ENCODE results near the gene PLXNA2. TPM values are rescaled to one million over a fixed set of nuclear protein-coding genes. Genes with fewer than 3 reads are reported as not detected.

Gene PLXNA2
- total RNA-seq: 35.6 and 40.7 TPM in 2 replicates

DNA sequence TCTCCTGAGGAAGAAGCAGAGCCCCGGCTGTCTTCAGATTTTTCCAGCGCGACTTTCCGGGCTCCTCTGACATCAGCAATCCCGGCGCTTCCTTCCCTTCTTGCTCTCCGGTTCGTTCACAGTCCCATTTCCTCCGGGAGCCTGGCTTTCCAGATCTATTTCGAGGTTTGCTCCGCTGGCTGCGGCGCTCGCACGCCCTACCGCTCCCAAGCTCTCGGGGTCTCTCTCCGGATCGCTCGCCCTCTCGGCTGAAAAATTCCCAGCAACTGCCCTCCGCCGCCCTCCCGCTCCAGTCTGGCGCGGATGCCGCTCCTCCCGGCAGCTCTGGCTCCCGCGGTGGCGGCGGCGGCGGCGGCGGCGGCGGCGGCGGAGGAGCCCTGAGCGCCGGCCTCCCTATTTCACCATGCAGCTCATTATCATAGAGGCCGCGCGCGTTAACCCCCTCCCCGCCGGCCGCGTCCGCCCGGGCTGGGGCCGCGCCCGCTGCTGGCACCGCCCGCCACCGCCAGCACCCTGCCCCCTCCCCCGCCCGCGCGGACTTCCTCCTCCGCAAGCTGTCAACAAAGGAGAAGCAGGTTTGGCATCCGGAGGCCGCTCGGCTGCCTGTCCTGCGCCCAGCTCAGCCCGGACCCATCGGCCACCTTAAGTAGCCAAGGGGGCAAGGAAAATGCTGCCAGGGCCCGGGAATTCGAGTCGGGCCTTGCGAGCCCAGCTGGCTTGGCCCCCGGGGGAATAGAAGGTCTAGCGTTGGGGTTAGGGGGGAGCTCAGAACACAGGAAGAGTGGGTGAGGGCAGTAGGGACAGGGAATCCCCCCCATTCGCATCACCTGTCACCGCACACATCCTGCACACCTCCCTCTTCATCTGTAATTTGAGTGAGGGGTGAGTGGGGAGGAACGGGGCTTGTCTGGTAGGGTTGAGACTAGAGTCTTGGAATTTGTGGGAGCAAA lies at the start of gene PLXNA2:
Gene PLXNA2 (minus strand): TSS at position 418 of the 950 bp plus-strand sequence. CDS start 26,462 bp downstream, outside the sequence.

